Kidney epithelial cell (primary cell): ENCODE measurements around the gene LAMC3. TPM values are rescaled to one million over a fixed set of nuclear protein-coding genes. Genes with fewer than 3 reads are reported as not detected.

Experiments
- DNase-seq: peaks from one replicate; pipeline ENCODE4 v3.0.0-alpha.2; 2010; ENCODE audit warnings: low read depth
- H3K27me3 ChIP-seq: 2 replicates; pipeline ENCODE4 v1.6.0; 2011; ENCODE audit warnings: low read length; ENCODE audit not compliant: control insufficient read depth, insufficient read depth
- H3K36me3 ChIP-seq: 2 replicates; pipeline ENCODE4 v1.5.1; 2011; ENCODE audit warnings: low read length; ENCODE audit not compliant: control insufficient read depth, insufficient read depth
- H3K4me3 ChIP-seq: 2 replicates; pipeline ENCODE4 v1.5.1; 2011; ENCODE audit warnings: low read depth, mild to moderate bottlenecking, control low read depth, low read length
- total RNA-seq: library from RNA; depleted of rRNA; stranded (reverse); fragments of >200 nt; gene quantifications from 2 replicates; pipeline ENCODE4 v1.2.3, GENCODE V29; 2015
- TF ChIP-seq, protein P1 (sequence below): IDR thresholded peaks from 2 replicates; pipeline ENCODE4 v1.5.1; 2011; ENCODE audit warnings: mild to moderate bottlenecking, moderate library complexity, low read length, control low read depth, inconsistent platforms; ENCODE audit not compliant: insufficient read depth, poor library complexity, severe bottlenecking

The LAMC3 gene
- total RNA-seq, 1 donor from 2014 or later, result 7.5 TPM

DNA sequence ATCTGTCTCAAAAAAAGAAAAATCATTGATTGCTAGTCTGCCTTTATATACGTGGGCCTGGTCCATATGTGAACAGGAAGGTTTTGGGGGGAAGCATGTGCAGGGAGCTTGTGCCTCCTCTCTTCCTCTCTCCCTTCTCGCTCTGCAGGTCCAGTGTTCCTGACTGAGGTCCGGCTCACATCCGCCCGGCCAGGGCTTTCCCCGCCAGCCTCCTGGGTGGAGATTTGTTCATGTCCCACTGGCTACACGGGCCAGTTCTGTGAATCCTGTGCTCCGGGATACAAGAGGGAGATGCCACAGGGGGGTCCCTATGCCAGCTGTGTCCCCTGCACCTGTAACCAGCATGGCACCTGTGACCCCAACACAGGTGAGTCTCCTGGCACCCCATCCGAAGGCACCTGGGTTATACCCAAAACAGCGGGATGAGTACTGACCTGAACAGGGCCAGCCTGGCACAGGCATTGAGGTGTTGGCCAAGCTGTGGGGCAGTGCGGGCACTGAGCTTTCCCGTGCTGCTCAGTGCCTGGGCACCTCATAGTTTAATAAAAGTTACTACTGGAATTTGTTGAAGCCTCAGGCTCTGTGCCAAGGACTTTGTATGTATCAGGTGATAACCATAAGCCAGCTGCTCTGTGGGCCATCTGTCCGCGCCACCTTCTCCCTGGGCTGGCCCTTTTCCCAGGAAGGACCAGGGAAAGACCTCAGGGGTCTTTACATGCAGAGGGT lies 48.0 kb downstream of the LAMC3 start:
- no peak for DNase-seq
- no peaks in the 10 kb centered on the region for H3K36me3 ChIP-seq
- no peak overlapping the region for H3K4me3 ChIP-seq
- peaks cover 9% of the 10 kb centered on the region for H3K27me3 ChIP-seq
- TF ChIP-seq, protein P1, sequence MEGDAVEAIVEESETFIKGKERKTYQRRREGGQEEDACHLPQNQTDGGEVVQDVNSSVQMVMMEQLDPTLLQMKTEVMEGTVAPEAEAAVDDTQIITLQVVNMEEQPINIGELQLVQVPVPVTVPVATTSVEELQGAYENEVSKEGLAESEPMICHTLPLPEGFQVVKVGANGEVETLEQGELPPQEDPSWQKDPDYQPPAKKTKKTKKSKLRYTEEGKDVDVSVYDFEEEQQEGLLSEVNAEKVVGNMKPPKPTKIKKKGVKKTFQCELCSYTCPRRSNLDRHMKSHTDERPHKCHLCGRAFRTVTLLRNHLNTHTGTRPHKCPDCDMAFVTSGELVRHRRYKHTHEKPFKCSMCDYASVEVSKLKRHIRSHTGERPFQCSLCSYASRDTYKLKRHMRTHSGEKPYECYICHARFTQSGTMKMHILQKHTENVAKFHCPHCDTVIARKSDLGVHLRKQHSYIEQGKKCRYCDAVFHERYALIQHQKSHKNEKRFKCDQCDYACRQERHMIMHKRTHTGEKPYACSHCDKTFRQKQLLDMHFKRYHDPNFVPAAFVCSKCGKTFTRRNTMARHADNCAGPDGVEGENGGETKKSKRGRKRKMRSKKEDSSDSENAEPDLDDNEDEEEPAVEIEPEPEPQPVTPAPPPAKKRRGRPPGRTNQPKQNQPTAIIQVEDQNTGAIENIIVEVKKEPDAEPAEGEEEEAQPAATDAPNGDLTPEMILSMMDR, result no peak

DNA sequence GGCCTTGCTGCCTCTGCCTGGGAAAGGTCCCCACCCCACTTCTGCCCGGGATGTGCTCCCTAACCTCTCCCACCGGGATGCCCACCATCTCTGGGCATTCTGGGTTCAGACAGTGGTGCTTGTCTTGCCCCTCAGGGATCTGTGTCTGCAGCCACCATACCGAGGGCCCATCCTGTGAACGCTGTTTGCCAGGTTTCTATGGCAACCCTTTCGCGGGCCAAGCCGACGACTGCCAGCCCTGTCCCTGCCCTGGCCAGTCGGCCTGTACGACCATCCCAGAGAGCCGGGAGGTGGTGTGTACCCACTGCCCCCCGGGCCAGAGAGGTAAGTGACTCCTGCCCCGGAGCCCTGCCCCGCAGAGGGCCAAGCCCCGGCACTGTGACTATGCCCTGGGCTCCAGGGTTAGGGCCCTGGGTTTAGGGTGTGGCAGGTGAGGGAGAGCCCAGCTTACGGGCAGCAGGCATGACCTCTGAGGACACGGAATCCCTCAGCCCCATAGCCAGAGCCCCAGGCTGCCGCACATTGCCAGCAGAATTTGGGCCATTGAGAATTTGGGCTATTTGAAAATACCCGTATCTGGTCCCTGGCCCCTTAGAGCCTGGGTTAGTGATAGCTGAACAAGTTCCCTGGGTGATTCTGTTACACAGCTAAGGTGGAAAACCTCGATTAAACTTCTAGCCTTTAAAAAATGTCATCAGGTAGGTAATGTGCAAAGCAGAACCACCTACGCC lies 52.1 kb downstream of the LAMC3 start:
- Histone ChIP-seq H3K36me3 (no peaks in the 10 kb centered on the region), H3K27me3 (peaks cover 3% of the 10 kb centered on the region), H3K4me3 (no peak overlapping the region)
- TF ChIP-seq, protein P1, result no peak
- DNase-seq, result no peak

DNA sequence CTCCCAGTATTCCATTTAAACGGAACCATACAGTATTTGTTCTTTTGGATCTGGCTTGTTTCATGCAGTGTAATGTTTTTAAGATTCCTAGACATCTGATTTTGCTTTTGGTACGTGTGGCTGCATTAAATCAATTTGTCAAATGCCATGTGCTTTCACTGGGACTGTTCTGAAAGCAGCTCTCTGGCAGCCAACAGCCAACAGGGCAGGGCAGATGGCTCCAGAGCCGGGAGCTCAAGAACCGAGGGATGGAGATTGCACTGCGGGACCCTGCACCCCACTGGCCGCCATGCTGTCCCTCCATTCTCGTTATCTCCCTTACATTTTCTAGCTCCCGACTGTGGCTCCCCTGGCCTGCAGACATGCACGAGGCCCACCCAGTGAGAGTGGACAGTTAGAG lies 54.0 kb downstream of the LAMC3 start:
- TF ChIP-seq, protein P1, result no peak
- H3K36me3 ChIP-seq, result no peaks in the 10 kb centered on the region
- H3K4me3 ChIP-seq, result no peak overlapping the region
- no peak for DNase-seq
- peaks cover 9% of the 10 kb centered on the region for H3K27me3 ChIP-seq

DNA sequence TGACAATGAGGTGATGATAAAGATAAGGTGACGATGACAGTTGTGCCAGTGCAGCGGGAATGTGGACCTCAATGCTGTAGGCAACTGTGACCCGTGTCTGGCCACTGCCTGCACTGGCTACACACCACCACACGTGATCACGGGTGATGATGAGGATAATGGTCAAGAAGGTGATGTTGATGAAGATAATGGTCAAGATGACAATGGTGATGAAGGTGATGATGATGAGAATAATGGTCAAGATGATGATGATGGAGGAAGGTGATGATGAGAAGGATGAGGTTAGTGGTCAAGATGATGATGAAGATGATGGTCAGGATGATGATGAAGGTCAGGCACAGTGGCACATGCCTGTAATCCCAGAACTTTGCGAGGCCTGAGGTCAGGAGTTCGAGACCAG lies 56.6 kb downstream of the LAMC3 start:
- H3K27me3 ChIP-seq, result peaks cover 19% of the 10 kb centered on the region
- no peak for DNase-seq
- TF ChIP-seq, protein P1, result no peak
- H3K4me3 ChIP-seq, result no peak overlapping the region
- no peaks in the 10 kb centered on the region for H3K36me3 ChIP-seq

DNA sequence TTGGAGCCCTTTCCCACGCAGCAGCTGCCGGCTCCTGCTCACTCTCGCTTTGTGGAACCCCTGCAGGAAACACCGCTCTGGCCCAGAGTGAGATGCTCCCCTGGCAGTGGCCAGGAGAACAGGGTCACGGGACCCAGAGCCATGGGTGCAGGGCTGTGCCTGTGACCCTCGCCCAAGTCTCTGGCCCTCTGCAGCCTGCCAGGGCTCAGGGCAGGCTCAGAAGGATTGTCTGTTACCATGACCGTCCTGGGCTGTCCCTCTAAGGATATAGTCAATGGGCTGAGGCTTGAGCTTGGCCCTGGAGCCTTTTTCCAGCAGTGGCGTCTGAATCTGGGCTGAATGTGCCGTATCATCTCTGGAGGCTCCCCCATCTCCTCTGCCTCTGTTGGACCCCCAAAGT lies 58.7 kb downstream of the LAMC3 start:
- H3K27me3 ChIP-seq, result peaks cover 21% of the 10 kb centered on the region
- H3K36me3 ChIP-seq, result no peaks in the 10 kb centered on the region
- no peak overlapping the region for H3K4me3 ChIP-seq
- DNase-seq, result no peak
- TF ChIP-seq, protein P1, result no peak
